H9 (cell line): ENCODE measurements around the gene TACR1. TPM values are rescaled to one million over a fixed set of nuclear protein-coding genes. Genes with fewer than 3 reads are reported as not detected.

Experiments
- DNase-seq: peaks from one replicate; pipeline ENCODE4 v3.0.0-alpha.2; 2017
- H2AFZ ChIP-seq: one replicate; pipeline ENCODE4 v1.6.1; 2013; ENCODE audit warnings: mild to moderate bottlenecking, low read length, control low read depth, moderate library complexity
- H2AK5ac ChIP-seq: 2 replicates; pipeline ENCODE4 v1.6.1; 2013; ENCODE audit warnings: low read length, control low read depth, mixed read lengths; ENCODE audit not compliant: insufficient read length
- H2BK120ac ChIP-seq: one replicate; pipeline ENCODE4 v1.6.1; 2013; ENCODE audit warnings: low read depth, mild to moderate bottlenecking, low read length, control low read depth, inconsistent platforms; ENCODE audit not compliant: poor library complexity, severe bottlenecking
- H2BK12ac ChIP-seq: 2 replicates; pipeline ENCODE4 v1.6.1; 2013; ENCODE audit warnings: low read length, control low read depth, mixed read lengths, low read depth; ENCODE audit not compliant: insufficient read length
- H2BK15ac ChIP-seq: 2 replicates; pipeline ENCODE4 v1.6.1; 2013; ENCODE audit warnings: low read depth, low read length, control low read depth
- H2BK20ac ChIP-seq: one replicate; pipeline ENCODE4 v1.6.1; 2013; ENCODE audit warnings: low read depth, mild to moderate bottlenecking, low read length, control low read depth, inconsistent platforms; ENCODE audit not compliant: poor library complexity, severe bottlenecking
- H2BK5ac ChIP-seq: 2 replicates; pipeline ENCODE4 v1.6.1; 2013; ENCODE audit warnings: low read length, control low read depth, mixed read lengths; ENCODE audit not compliant: insufficient read length
- H3K14ac ChIP-seq: 2 replicates; pipeline ENCODE4 v1.6.1; 2013; ENCODE audit warnings: low read length, control low read depth; ENCODE audit not compliant: insufficient read depth
- H3K18ac ChIP-seq: 2 replicates; pipeline ENCODE4 v1.6.1; 2013; ENCODE audit warnings: low read depth, mild to moderate bottlenecking, mixed read lengths, low read length, control low read depth; ENCODE audit not compliant: insufficient read length
- H3K23ac ChIP-seq: 2 replicates; pipeline ENCODE4 v1.6.1; 2013; ENCODE audit warnings: low read length, control low read depth, mixed read lengths, low read depth; ENCODE audit not compliant: insufficient read length
- H3K23me2 ChIP-seq: 2 replicates; pipeline ENCODE4 v1.6.1; 2013; ENCODE audit warnings: low read depth, mild to moderate bottlenecking, mixed read lengths, low read length, control low read depth; ENCODE audit not compliant: insufficient read length, poor library complexity, severe bottlenecking
- H3K27ac ChIP-seq: 2 replicates; pipeline ENCODE4 v1.5.1; 2013; ENCODE audit warnings: low read length, control low read depth, mixed read lengths, low read depth; ENCODE audit not compliant: insufficient read length
- H3K27me3 ChIP-seq: 2 replicates; pipeline ENCODE4 v1.6.1; 2013; ENCODE audit warnings: low read length, control low read depth, inconsistent platforms; ENCODE audit not compliant: insufficient read depth
- H3K4ac ChIP-seq: 2 replicates; pipeline ENCODE4 v1.6.1; 2013; ENCODE audit warnings: low read depth, mild to moderate bottlenecking, control low read depth, inconsistent platforms, low read length, moderate library complexity
- H3K4me1 ChIP-seq: 2 replicates; pipeline ENCODE4 v1.6.1; 2013; ENCODE audit warnings: low read length, control low read depth, inconsistent platforms; ENCODE audit not compliant: insufficient read depth
- H3K4me2 ChIP-seq: 2 replicates; pipeline ENCODE4 v1.6.1; 2013; ENCODE audit warnings: low read length, control low read depth, mixed read lengths; ENCODE audit not compliant: insufficient read length, insufficient read depth
- H3K56ac ChIP-seq: 2 replicates; pipeline ENCODE4 v1.6.1; 2013; ENCODE audit warnings: low read depth, mild to moderate bottlenecking, mixed read lengths, low read length, control low read depth; ENCODE audit not compliant: insufficient read length
- H3K79me1 ChIP-seq: 2 replicates; pipeline ENCODE4 v1.6.1; 2013; ENCODE audit warnings: low read depth, mild to moderate bottlenecking, moderate library complexity, low read length, control low read depth, inconsistent platforms; ENCODE audit not compliant: insufficient read depth, poor library complexity, severe bottlenecking
- H3K79me2 ChIP-seq: 2 replicates; pipeline ENCODE4 v1.6.1; 2013; ENCODE audit warnings: low read length, control low read depth, inconsistent platforms; ENCODE audit not compliant: insufficient read depth
- H3K9ac ChIP-seq: 2 replicates; pipeline ENCODE4 v1.6.1; 2013; ENCODE audit warnings: low read length, control low read depth, mixed read lengths; ENCODE audit not compliant: insufficient read length; ENCODE audit errors: extremely low read depth
- H3K9me3 ChIP-seq: one replicate; pipeline ENCODE4 v1.6.1; 2013; ENCODE audit warnings: low read depth, low read length, inconsistent platforms; ENCODE audit not compliant: control insufficient read depth
- H3T11ph ChIP-seq: one replicate; pipeline ENCODE4 v1.6.1; 2013; ENCODE audit warnings: mild to moderate bottlenecking, low read length, control low read depth, inconsistent platforms
- H4K20me1 ChIP-seq: one replicate; pipeline ENCODE4 v1.6.1; 2013; ENCODE audit not compliant: control insufficient read depth, insufficient read length, insufficient read depth
- H4K5ac ChIP-seq: 2 replicates; pipeline ENCODE4 v1.6.1; 2013; ENCODE audit warnings: low read depth, mild to moderate bottlenecking, mixed read lengths, low read length, control low read depth; ENCODE audit not compliant: insufficient read length
- H4K8ac ChIP-seq: replicated peaks from 2 replicates; pipeline ENCODE4 v1.6.1; 2013; ENCODE audit warnings: low read length, control low read depth, mixed read lengths, low read depth; ENCODE audit not compliant: insufficient read length
- H4K91ac ChIP-seq: 2 replicates; pipeline ENCODE4 v1.6.1; 2013; ENCODE audit warnings: low read depth, mild to moderate bottlenecking, moderate library complexity, mixed read lengths, low read length, control low read depth; ENCODE audit not compliant: insufficient read length
- H3K27ac Mint-ChIP-seq, 3 experiments: 2 replicates in 2 of 3; 3 replicates in 1 of 3; pipeline ENCODE4 v1.8.0; 2020 to 2021; ENCODE audit warnings: mixed read lengths in 3 of 3, mild to moderate bottlenecking in 1 of 3, moderate library complexity in 1 of 3
- H3K27me3 Mint-ChIP-seq: 2 replicates; pipeline ENCODE4 v1.8.0; 2021; ENCODE audit warnings: low read depth, mild to moderate bottlenecking, moderate library complexity, mixed read lengths
- H3K36me3 Mint-ChIP-seq, 3 experiments: 2 replicates in 2 of 3; 3 replicates in 1 of 3; pipeline ENCODE4 v1.8.0; 2020 to 2021; ENCODE audit warnings: low read depth in 3 of 3, mixed read lengths in 3 of 3; ENCODE audit not compliant: insufficient read depth in 1 of 3
- H3K4me1 Mint-ChIP-seq, 2 experiments: 2 replicates each; pipeline ENCODE4 v1.8.0; 2020; ENCODE audit warnings: mixed read lengths in 2 of 2
- H3K4me3 Mint-ChIP-seq, 2 experiments: 2 replicates in 1 of 2; 3 replicates in 1 of 2; pipeline ENCODE4 v1.8.0; 2020 to 2021; ENCODE audit warnings: mild to moderate bottlenecking in 2 of 2, mixed read lengths in 2 of 2, moderate library complexity in 1 of 2
- H3K9me3 Mint-ChIP-seq, 2 experiments: 2 replicates in 1 of 2; 3 replicates in 1 of 2; pipeline ENCODE4 v1.8.0; 2020; ENCODE audit warnings: mild to moderate bottlenecking in 2 of 2, mixed read lengths in 2 of 2, moderate library complexity in 1 of 2
- WGBS: extraction: QIAGEN DNeasy Blood & Tissue Kit; methylation state at CpG from one replicate; pipeline ENCODE4 v1.1.7; 2013; ENCODE audit warnings: missing lambda C conversion rate, low lambda C conversion rate, mixed read lengths; ENCODE audit not compliant: insufficient read length; ENCODE audit errors: extremely low coverage; 5-methylcytosine and 5-hydroxymethylcytosine counted together
- total RNA-seq: library from RNA; stranded (reverse); gene quantifications from 2 replicates; pipeline ENCODE4 v1.2.1, GENCODE V29; 2021
- TF ChIP-seq, protein P1 (sequence below): fragments of 200-600 bp; sonication (generic); conservative IDR thresholded peaks from 3 replicates; pipeline ENCODE4 v1.8.0; 2021; ENCODE audit warnings: antibody characterized with exemption, mild to moderate bottlenecking

Gene TACR1
- total RNA-seq, 1 experiment from 2014 or later = 1.4 TPM

DNA sequence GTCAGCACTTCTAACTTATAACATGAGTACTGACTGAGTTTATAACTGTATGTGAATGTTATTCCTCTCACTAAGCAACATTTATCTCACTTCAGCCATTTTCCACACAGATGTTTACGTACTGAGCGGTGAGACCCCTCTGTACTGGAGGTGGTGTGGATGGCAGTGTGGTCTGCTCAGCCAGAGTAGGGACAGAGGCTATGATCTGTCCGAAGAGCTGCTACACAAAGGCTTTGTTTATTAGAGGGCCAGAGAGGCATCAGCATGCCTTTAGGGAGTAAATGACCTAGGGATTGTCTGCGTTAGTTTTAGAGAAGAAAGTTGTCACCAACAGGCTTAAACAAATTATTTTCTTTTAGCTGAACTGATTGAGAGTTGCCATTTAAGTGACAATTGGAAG lies 23.2 kb upstream of the TACR1 start:
- H3K4me2 ChIP-seq = no peak overlapping the region

More for the DNA sequence above, 23.2 kb upstream of the TACR1 start:
- Histone ChIP-seq H2AFZ (no peak overlapping the region), H3K79me1 (no peaks in the 10 kb centered on the region), H3K79me2 (no peaks in the 10 kb centered on the region), H4K91ac (no peak overlapping the region), H3K23ac (no peak overlapping the region), H3K14ac (no peak overlapping the region), H3K18ac (no peak overlapping the region), H3K4ac (no peak overlapping the region), H3K9me3 (no peaks in the 10 kb centered on the region), H2BK5ac (no peak overlapping the region), H3K4me1 (no peaks in the 10 kb centered on the region; the same call in 1 of the 2 replicates), H2AK5ac (no peak overlapping the region), H2BK12ac (no peak overlapping the region), H3K27ac (no peak overlapping the region), H2BK20ac (no peak overlapping the region), H3K23me2 (no peaks in the 10 kb centered on the region), H4K8ac (no peak overlapping the region), H3K9ac (no peak overlapping the region), H2BK15ac (no peak overlapping the region), H2BK120ac (no peak overlapping the region), H4K20me1 (no peaks in the 10 kb centered on the region), H4K5ac (no peak overlapping the region), H3K27me3 (no peaks in the 10 kb centered on the region), H3T11ph (no peak overlapping the region), H3K56ac (no peak overlapping the region)
- WGBS = no CpG with 5 or more reads among the region's 4 CpGs
- no peak overlapping the region for H3K4me3 Mint-ChIP-seq
- no peaks in the 10 kb centered on the region for H3K27me3 Mint-ChIP-seq
- peaks cover 28% of the 10 kb centered on the region in 2 experiments for H3K9me3 Mint-ChIP-seq
- peaks cover 28 to 36% of the 10 kb centered on the region in 2 experiments for H3K4me1 Mint-ChIP-seq
- TF ChIP-seq, protein P1, sequence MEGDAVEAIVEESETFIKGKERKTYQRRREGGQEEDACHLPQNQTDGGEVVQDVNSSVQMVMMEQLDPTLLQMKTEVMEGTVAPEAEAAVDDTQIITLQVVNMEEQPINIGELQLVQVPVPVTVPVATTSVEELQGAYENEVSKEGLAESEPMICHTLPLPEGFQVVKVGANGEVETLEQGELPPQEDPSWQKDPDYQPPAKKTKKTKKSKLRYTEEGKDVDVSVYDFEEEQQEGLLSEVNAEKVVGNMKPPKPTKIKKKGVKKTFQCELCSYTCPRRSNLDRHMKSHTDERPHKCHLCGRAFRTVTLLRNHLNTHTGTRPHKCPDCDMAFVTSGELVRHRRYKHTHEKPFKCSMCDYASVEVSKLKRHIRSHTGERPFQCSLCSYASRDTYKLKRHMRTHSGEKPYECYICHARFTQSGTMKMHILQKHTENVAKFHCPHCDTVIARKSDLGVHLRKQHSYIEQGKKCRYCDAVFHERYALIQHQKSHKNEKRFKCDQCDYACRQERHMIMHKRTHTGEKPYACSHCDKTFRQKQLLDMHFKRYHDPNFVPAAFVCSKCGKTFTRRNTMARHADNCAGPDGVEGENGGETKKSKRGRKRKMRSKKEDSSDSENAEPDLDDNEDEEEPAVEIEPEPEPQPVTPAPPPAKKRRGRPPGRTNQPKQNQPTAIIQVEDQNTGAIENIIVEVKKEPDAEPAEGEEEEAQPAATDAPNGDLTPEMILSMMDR = no peak
- peaks cover 17 to 36% (median 25%) of the 10 kb centered on the region in 3 experiments for H3K36me3 Mint-ChIP-seq
- DNase-seq = no peak
- H3K27ac Mint-ChIP-seq = no peak overlapping the region
